Vagina (tissue), 2 donors: ENCODE results near the gene TBCC. TPM values are rescaled to one million over a fixed set of nuclear protein-coding genes. Genes with fewer than 3 reads are reported as not detected.
A peak's percentile ranks its signal among the peaks of the same experiment; 100 is the strongest.

Experiments used
- DNase-seq, 2 donors: peaks; one replicate each; pipeline ENCODE4 v3.0.0-alpha.2; 2017; ENCODE audit errors: extremely low spot score in 2 of 2
- H3K27ac ChIP-seq: fragments of 200-600 bp; sonication (generic); one replicate; pipeline ENCODE4 v1.5.1; 2019
- H3K27me3 ChIP-seq: fragments of 200-600 bp; sonication (generic); one replicate; pipeline ENCODE4 v1.5.1; 2019
- H3K36me3 ChIP-seq, 2 donors: fragments of 200-600 bp; sonication (generic); one replicate each; pipeline ENCODE4 v1.5.1; 2017 to 2019
- H3K4me1 ChIP-seq: fragments of 200-600 bp; sonication (generic); one replicate; pipeline ENCODE4 v1.5.1; 2019
- H3K4me3 ChIP-seq, 2 donors: fragments of 200-600 bp; sonication (generic); 1 replicate in 1 of 2; 2 replicates in 1 of 2; pipeline ENCODE4 v1.5.1; 2016 to 2019
- H3K9me3 ChIP-seq: fragments of 200-600 bp; sonication (generic); one replicate; pipeline ENCODE4 v1.5.1; 2019
- CTCF ChIP-seq, 3 experiments: fragments of 450-650 bp in 2 of 3; fragments of 200-600 bp in 1 of 3; sonication (generic) in 1 of 3; IDR thresholded peaks; one replicate each; pipeline ENCODE4 v1.5.1; 2017 to 2019; ENCODE audit warnings: antibody characterized with exemption in 3 of 3, mild to moderate bottlenecking in 2 of 3, moderate library complexity in 2 of 3
- POLR2A ChIP-seq, 2 donors: fragments of 450-650 bp; IDR thresholded peaks; one replicate each; pipeline ENCODE4 v1.6.1; 2017; ENCODE audit warnings: antibody characterized with exemption in 2 of 2, mild to moderate bottlenecking in 2 of 2, moderate library complexity in 2 of 2
- POLR2AphosphoS5 ChIP-seq, 2 donors: sonication (generic); formaldehyde crosslinking; IDR thresholded peaks; one replicate each; pipeline ENCODE4 v1.9.0; 2017; ENCODE audit warnings: antibody characterized with exemption in 2 of 2, mild to moderate bottlenecking in 2 of 2, low read depth in 1 of 2; ENCODE audit not compliant: insufficient read depth in 1 of 2
- intact Hi-C: fragments of 100-400 bp; cut with DNase I; formaldehyde crosslinking; loops from one replicate; pipeline ENCODE4 v1.15.1; 2023
- total RNA-seq: library from RNA; depleted of rRNA; stranded (reverse); fragments of >200 nt; gene quantifications from one replicate; pipeline ENCODE4 v1.2.3, GENCODE V29; 2016

Gene TBCC
- total RNA-seq, 1 donor from 2014 or later, result 16.7 TPM

- Histone ChIP-seq H3K27me3 (no peaks in the 10 kb centered on the region), H3K4me1 (peaks cover 11% of the 10 kb centered on the region), H3K36me3 (no peaks in the 10 kb centered on the region), H3K27ac (no peak overlapping the region), H3K4me3 (no peak overlapping the region), H3K9me3 (no peaks in the 10 kb centered on the region)
- DNase-seq, result no peak
- intact Hi-C loops, result no loop called here
- no peak for TF ChIP-seq POLR2AphosphoS5 (IDR thresholded peaks at IDR 0.05; ENCODE audit: insufficient read depth in 1 of 2, low read depth in 1 of 2)
- TF ChIP-seq CTCF (IDR thresholded peaks at IDR 0.05), result no peak
- TF ChIP-seq POLR2A (IDR thresholded peaks at IDR 0.05), result no peak
These were observed 8.9 kb upstream of the TBCC start for GRCh38 chr6:42754759-42755158.

GRCh38 chr6:42751055-42751454, 5.2 kb upstream of the TBCC start:
- TF ChIP-seq POLR2AphosphoS5 (IDR thresholded peaks at IDR 0.05; ENCODE audit: insufficient read depth in 1 of 2, low read depth in 1 of 2) (no peak), CTCF (IDR thresholded peaks at IDR 0.05) (no peak), POLR2A (IDR thresholded peaks at IDR 0.05) (no peak)
- Histone ChIP-seq H3K4me3 (no peak overlapping the region), H3K4me1 (peaks cover 25% of the 10 kb centered on the region), H3K27me3 (no peaks in the 10 kb centered on the region), H3K36me3 (no peaks in the 10 kb centered on the region), H3K27ac (no peak overlapping the region), H3K9me3 (no peaks in the 10 kb centered on the region)
- DNase-seq, result no peak
- intact Hi-C loops, result no loop called here

- intact Hi-C loops, result no loop called here
- Histone ChIP-seq H3K27me3 (no peaks in the 10 kb centered on the region), H3K9me3 (no peaks in the 10 kb centered on the region), H3K4me1 (peaks cover 44% of the 10 kb centered on the region), H3K36me3 (no peaks in the 10 kb centered on the region), H3K27ac (peak overlapping the region; percentile 19), H3K4me3 (peak overlapping the region in 1 of 2 donors; percentile 97)
- no peak for DNase-seq
- TF ChIP-seq POLR2AphosphoS5 (IDR thresholded peaks at IDR 0.05; ENCODE audit: insufficient read depth in 1 of 2, low read depth in 1 of 2), result no peak
- TF ChIP-seq CTCF (IDR thresholded peaks at IDR 0.05), result no peak
- TF ChIP-seq POLR2A (IDR thresholded peaks at IDR 0.05), result no peak
These were observed 2.4 kb upstream of the TBCC start for GRCh38 chr6:42748203-42748898.

- intact Hi-C loops, result loop anchor here (2.0 kb wide), 1 partner anchor 36 kb away; the partner anchor contains the start of gene BICRAL
- Histone ChIP-seq H3K27me3 (no peaks in the 10 kb centered on the region), H3K4me3 (peak overlapping the region; percentile 87 to 97), H3K4me1 (peaks cover 53% of the 10 kb centered on the region), H3K36me3 (no peaks in the 10 kb centered on the region), H3K9me3 (no peaks in the 10 kb centered on the region), H3K27ac (peak overlapping the region; percentile 98)
- peak in 1 of 2 donors; percentile 94 for DNase-seq
- TF ChIP-seq POLR2AphosphoS5 (IDR thresholded peaks at IDR 0.05; ENCODE audit: insufficient read depth in 1 of 2, low read depth in 1 of 2) (peak; percentile 72 to 97), POLR2A (IDR thresholded peaks at IDR 0.05) (peak in 1 of 2 donors; percentile 82), CTCF (IDR thresholded peaks at IDR 0.05) (no peak)
These were observed 824 bp upstream of the TBCC start for GRCh38 chr6:42746463-42747391.
